ENCODE data around the gene SIM1.

Gene SIM1

GRCh38 chr6:100464903-100465700, at the start of gene SIM1:
TSS of gene SIM1 (minus strand) at chr6:100464921. CDS start at chr6:100463468, 1,453 bp downstream.
- H3K27ac Mint-ChIP-seq: no peak within 1 kb of the TSS
- H3K9me3 Mint-ChIP-seq: no peaks in the 10 kb centered on the region
- H3K27me3 Mint-ChIP-seq: peaks cover 93% of the 10 kb centered on the region
- peaks cover 16% of the 10 kb centered on the region for H3K4me1 Mint-ChIP-seq (ENCODE audit: low read depth)
- H3K4me3 Mint-ChIP-seq: peak within 1 kb of the TSS; percentile 71
- H3K36me3 Mint-ChIP-seq (ENCODE audit: low read depth): no peaks in the 10 kb centered on the region
- intact Hi-C loops (cut with micrococcal nuclease): no loop called here

- no peak overlapping the region for H3K27ac Mint-ChIP-seq
Observed at GRCh38 chr6:100512203-100512862, 47.6 kb upstream of the SIM1 start.

GRCh38 chr6:100509101-100509500, 44.4 kb upstream of the SIM1 start:
- intact Hi-C loops (cut with micrococcal nuclease): no loop called here
- H3K4me1 Mint-ChIP-seq (ENCODE audit: low read depth): no peaks in the 10 kb centered on the region
- H3K27ac Mint-ChIP-seq: no peak overlapping the region
- no peaks in the 10 kb centered on the region for H3K27me3 Mint-ChIP-seq
- peaks cover 38% of the 10 kb centered on the region for H3K36me3 Mint-ChIP-seq (ENCODE audit: low read depth)
- no peaks in the 10 kb centered on the region for H3K9me3 Mint-ChIP-seq
- no peak overlapping the region for H3K4me3 Mint-ChIP-seq

More at GRCh38 chr6:100512203-100512862, 47.6 kb upstream of the SIM1 start:
- Mint-ChIP-seq H3K36me3 (ENCODE audit: low read depth) (peaks cover 44% of the 10 kb centered on the region), H3K4me3 (no peak overlapping the region), H3K9me3 (no peaks in the 10 kb centered on the region), H3K27me3 (no peaks in the 10 kb centered on the region), H3K4me1 (ENCODE audit: low read depth) (no peaks in the 10 kb centered on the region)
- intact Hi-C loops (cut with micrococcal nuclease): no loop called here

- H3K4me1 Mint-ChIP-seq (ENCODE audit: low read depth): no peaks in the 10 kb centered on the region
- H3K9me3 Mint-ChIP-seq: no peaks in the 10 kb centered on the region
- no peak overlapping the region for H3K4me3 Mint-ChIP-seq
- no peak overlapping the region for H3K27ac Mint-ChIP-seq
- H3K27me3 Mint-ChIP-seq: no peaks in the 10 kb centered on the region
- intact Hi-C loops (cut with micrococcal nuclease): no loop called here
- peaks cover 25% of the 10 kb centered on the region for H3K36me3 Mint-ChIP-seq (ENCODE audit: low read depth)
Observed at GRCh38 chr6:100506651-100507050, 41.9 kb upstream of the SIM1 start.

GRCh38 chr6:100504786-100505737, 40.3 kb upstream of the SIM1 start:
- intact Hi-C loops (cut with micrococcal nuclease): no loop called here
- Mint-ChIP-seq H3K27me3 (peaks cover 1% of the 10 kb centered on the region), H3K4me1 (ENCODE audit: low read depth) (no peaks in the 10 kb centered on the region), H3K36me3 (ENCODE audit: low read depth) (peaks cover 11% of the 10 kb centered on the region), H3K27ac (no peak overlapping the region), H3K4me3 (no peak overlapping the region), H3K9me3 (no peaks in the 10 kb centered on the region)

- no peaks in the 10 kb centered on the region for H3K4me1 Mint-ChIP-seq (ENCODE audit: low read depth)
- H3K27ac Mint-ChIP-seq: no peak overlapping the region
- intact Hi-C loops (cut with micrococcal nuclease): no loop called here
- H3K36me3 Mint-ChIP-seq (ENCODE audit: low read depth): no peaks in the 10 kb centered on the region
- H3K9me3 Mint-ChIP-seq: peaks cover 8% of the 10 kb centered on the region
- H3K4me3 Mint-ChIP-seq: no peak overlapping the region
- peaks cover 1% of the 10 kb centered on the region for H3K27me3 Mint-ChIP-seq
Observed at GRCh38 chr6:100503043-100503705, 38.5 kb upstream of the SIM1 start.

GRCh38 chr6:100493206-100493888, 28.6 kb upstream of the SIM1 start:
- peaks cover 16% of the 10 kb centered on the region for H3K27me3 Mint-ChIP-seq
- H3K4me1 Mint-ChIP-seq (ENCODE audit: low read depth): no peaks in the 10 kb centered on the region
- H3K27ac Mint-ChIP-seq: no peak overlapping the region
- H3K9me3 Mint-ChIP-seq: no peaks in the 10 kb centered on the region
- no peaks in the 10 kb centered on the region for H3K36me3 Mint-ChIP-seq (ENCODE audit: low read depth)
- no peak overlapping the region for H3K4me3 Mint-ChIP-seq
- intact Hi-C loops (cut with micrococcal nuclease): no loop called here

GRCh38 chr6:100491952-100492670, 27.4 kb upstream of the SIM1 start:
- intact Hi-C loops (cut with micrococcal nuclease): no loop called here
- Mint-ChIP-seq H3K27me3 (peaks cover 16% of the 10 kb centered on the region), H3K27ac (no peak overlapping the region), H3K9me3 (no peaks in the 10 kb centered on the region), H3K4me3 (no peak overlapping the region), H3K4me1 (ENCODE audit: low read depth) (no peaks in the 10 kb centered on the region), H3K36me3 (ENCODE audit: low read depth) (no peaks in the 10 kb centered on the region)

GRCh38 chr6:100490065-100490464, 25.3 kb upstream of the SIM1 start:
- intact Hi-C loops (cut with micrococcal nuclease): no loop called here
- peaks cover 19% of the 10 kb centered on the region for H3K27me3 Mint-ChIP-seq
- H3K4me1 Mint-ChIP-seq (ENCODE audit: low read depth): no peaks in the 10 kb centered on the region
- no peak overlapping the region for H3K27ac Mint-ChIP-seq
- H3K36me3 Mint-ChIP-seq (ENCODE audit: low read depth): no peaks in the 10 kb centered on the region
- H3K4me3 Mint-ChIP-seq: no peak overlapping the region
- no peaks in the 10 kb centered on the region for H3K9me3 Mint-ChIP-seq

GRCh38 chr6:100488244-100488643, 23.5 kb upstream of the SIM1 start:
- intact Hi-C loops (cut with micrococcal nuclease): no loop called here
- H3K27ac Mint-ChIP-seq: no peak overlapping the region
- peaks cover 24% of the 10 kb centered on the region for H3K27me3 Mint-ChIP-seq
- H3K9me3 Mint-ChIP-seq: no peaks in the 10 kb centered on the region
- H3K36me3 Mint-ChIP-seq (ENCODE audit: low read depth): no peaks in the 10 kb centered on the region
- H3K4me3 Mint-ChIP-seq: no peak overlapping the region
- H3K4me1 Mint-ChIP-seq (ENCODE audit: low read depth): no peaks in the 10 kb centered on the region

GRCh38 chr6:100487638-100488037, 22.9 kb upstream of the SIM1 start:
- intact Hi-C loops (cut with micrococcal nuclease): no loop called here
- H3K4me3 Mint-ChIP-seq: no peak overlapping the region
- H3K4me1 Mint-ChIP-seq (ENCODE audit: low read depth): no peaks in the 10 kb centered on the region
- H3K27me3 Mint-ChIP-seq: peaks cover 20% of the 10 kb centered on the region
- H3K9me3 Mint-ChIP-seq: no peaks in the 10 kb centered on the region
- no peak overlapping the region for H3K27ac Mint-ChIP-seq
- no peaks in the 10 kb centered on the region for H3K36me3 Mint-ChIP-seq (ENCODE audit: low read depth)

- H3K27ac Mint-ChIP-seq: no peak overlapping the region
- intact Hi-C loops (cut with micrococcal nuclease): no loop called here
- peaks cover 16% of the 10 kb centered on the region for H3K27me3 Mint-ChIP-seq
- no peaks in the 10 kb centered on the region for H3K4me1 Mint-ChIP-seq (ENCODE audit: low read depth)
- H3K9me3 Mint-ChIP-seq: no peaks in the 10 kb centered on the region
- H3K36me3 Mint-ChIP-seq (ENCODE audit: low read depth): no peaks in the 10 kb centered on the region
- no peak overlapping the region for H3K4me3 Mint-ChIP-seq
Observed at GRCh38 chr6:100485268-100485667, 20.5 kb upstream of the SIM1 start.

Data from dendritic cell treated with granulocyte-macrophage colony-stimulating factor and Interleukin-4, amounts not matched to agents 40 ng/mL and 50 ng/mL, for 4 days (primary cell).